Thymus (tissue), 11 donors: Measurements from ENCODE around the gene PRR33. TPM values are rescaled to one million over a fixed set of nuclear protein-coding genes. Genes with fewer than 3 reads are reported as not detected.

Experiments used
- DNase-seq, 9 donors: peaks; one replicate each; pipeline ENCODE4 v3.0.0-alpha.2; 2013; ENCODE audit warnings: low spot score in 9 of 9, low read depth in 6 of 9, missing footprints in 1 of 9
- H3K27ac ChIP-seq, 2 donors: one replicate each; pipeline ENCODE4 v1.5.1; 2013; ENCODE audit warnings: control low read depth in 1 of 2, low read depth in 1 of 2, low read length in 1 of 2, mild to moderate bottlenecking in 1 of 2, moderate library complexity in 1 of 2
- H3K27me3 ChIP-seq, 2 donors: one replicate each; pipeline ENCODE4 v1.5.1; 2013; ENCODE audit warnings: low read length in 1 of 2; ENCODE audit not compliant: control insufficient read depth in 2 of 2, insufficient read depth in 1 of 2
- H3K36me3 ChIP-seq, 2 donors: one replicate each; pipeline ENCODE4 v1.5.1; 2013; ENCODE audit warnings: low read length in 1 of 2, mild to moderate bottlenecking in 1 of 2, moderate library complexity in 1 of 2; ENCODE audit not compliant: control insufficient read depth in 2 of 2, insufficient read depth in 2 of 2
- H3K4me1 ChIP-seq, 2 donors: one replicate each; pipeline ENCODE4 v1.5.1; 2013; ENCODE audit warnings: low read length in 2 of 2; ENCODE audit not compliant: control insufficient read depth in 2 of 2, insufficient read depth in 2 of 2
- H3K4me3 ChIP-seq, 2 donors: one replicate each; pipeline ENCODE4 v1.5.1; 2013; ENCODE audit warnings: low read length in 2 of 2, control low read depth in 1 of 2, mild to moderate bottlenecking in 1 of 2
- H3K9me3 ChIP-seq, 2 donors: one replicate each; pipeline ENCODE4 v1.5.1; 2013; ENCODE audit warnings: low read length in 1 of 2, mild to moderate bottlenecking in 1 of 2; ENCODE audit not compliant: control insufficient read depth in 2 of 2, insufficient read depth in 1 of 2
- WGBS: extraction: QIAGEN DNeasy Blood & Tissue Kit; methylation state at CpG from one replicate; pipeline ENCODE4 v1.1.7; 2013; 5-methylcytosine and 5-hydroxymethylcytosine counted together
- polyA plus RNA-seq: library from polyadenylated mRNA; stranded (reverse); fragments of 200-250 nt; gene quantifications from one replicate; pipeline ENCODE4 v1.2.3, GENCODE V29; 2013
- total RNA-seq: library from RNA; stranded (reverse); fragments of 120-200 nt; gene quantifications from one replicate; pipeline ENCODE4 v1.2.4, GENCODE V29; 2013
- donor health status: healthy.

Gene PRR33
- total and polyA plus RNA-seq, 2 donors, result 0.18 TPM; not detected in 1

- no peak overlapping the region for H3K27ac ChIP-seq
- H3K36me3 ChIP-seq, result no peaks in the 10 kb centered on the region
- peaks cover 15 to 63% of the 10 kb centered on the region in 2 donors for H3K4me1 ChIP-seq
- no peak overlapping the region for H3K4me3 ChIP-seq
- no peak for DNase-seq
- 97% methylated on average over 11 of the region's 11 CpGs for WGBS
- H3K27me3 ChIP-seq, result no peaks in the 10 kb centered on the region
- H3K9me3 ChIP-seq, result peaks cover 0 to 1% of the 10 kb centered on the region in 2 donors
These were observed 35.8 kb downstream of the PRR33 start for GRCh38 chr11:1855886-1856265.

GRCh38 chr11:1854949-1855885 lies 36.5 kb downstream of the PRR33 start:
- Histone ChIP-seq H3K36me3 (no peaks in the 10 kb centered on the region), H3K9me3 (peaks cover 0 to 1% of the 10 kb centered on the region in 2 donors), H3K4me1 (peaks cover 15 to 69% of the 10 kb centered on the region in 2 donors), H3K27ac (no peak overlapping the region), H3K27me3 (no peaks in the 10 kb centered on the region), H3K4me3 (peak overlapping the region in 1 of 2 donors; percentile 69)
- WGBS, result 89% methylated on average over 26 of the region's 26 CpGs
- DNase-seq, result no peak

GRCh38 chr11:1854132-1854948 lies 37.4 kb downstream of the PRR33 start:
- Histone ChIP-seq H3K27ac (no peak overlapping the region), H3K4me3 (peak overlapping the region; percentile 59 to 69), H3K36me3 (no peaks in the 10 kb centered on the region), H3K9me3 (peaks cover 0 to 1% of the 10 kb centered on the region in 2 donors), H3K4me1 (peaks cover 15 to 74% of the 10 kb centered on the region in 2 donors), H3K27me3 (no peaks in the 10 kb centered on the region)
- no peak for DNase-seq
- WGBS, result 85% methylated on average over 27 of the region's 27 CpGs

- peaks cover 15 to 70% of the 10 kb centered on the region in 2 donors for H3K4me1 ChIP-seq
- WGBS, result 47% methylated on average over 19 of the region's 19 CpGs
These were observed 38.1 kb downstream of the PRR33 start for GRCh38 chr11:1853376-1854131.

GRCh38 chr11:1852877-1853276 lies 38.8 kb downstream of the PRR33 start, which contains the start of gene LSP1:
Gene LSP1 (plus strand): TSS chr11:1853084. CDS start chr11:1853145, 61 bp downstream.
- H3K4me1 ChIP-seq, result peaks cover 15 to 65% of the 10 kb centered on the region in 2 donors

More at GRCh38 chr11:1853376-1854131, 38.1 kb downstream of the PRR33 start:
- H3K27me3 ChIP-seq, result no peaks in the 10 kb centered on the region
- peaks cover under 1 to 1% of the 10 kb centered on the region in 2 donors for H3K9me3 ChIP-seq
- peak overlapping the region; percentile 89 to 90 for H3K27ac ChIP-seq
- no peak for DNase-seq
- H3K4me3 ChIP-seq, result peak overlapping the region; percentile 59 to 69
- no peaks in the 10 kb centered on the region for H3K36me3 ChIP-seq

GRCh38 chr11:1852271-1852876 lies 39.3 kb downstream of the PRR33 start:
- Histone ChIP-seq H3K36me3 (no peaks in the 10 kb centered on the region), H3K4me3 (peak overlapping the region; percentile 59 to 69), H3K27me3 (no peaks in the 10 kb centered on the region), H3K27ac (peak overlapping the region; percentile 89 to 90), H3K9me3 (peaks cover 1 to 4% of the 10 kb centered on the region in 2 donors), H3K4me1 (peaks cover 15 to 65% of the 10 kb centered on the region in 2 donors)
- no peak for DNase-seq
- 65% methylated on average over 25 of the region's 25 CpGs for WGBS

More at GRCh38 chr11:1852877-1853276, 38.8 kb downstream of the PRR33 start, which contains the start of gene LSP1:
- peak in 7 of 9 donors; percentile 47 to 92 (median 72) for DNase-seq
- peaks cover 1 to 4% of the 10 kb centered on the region in 2 donors for H3K9me3 ChIP-seq
- H3K27me3 ChIP-seq, result no peaks in the 10 kb centered on the region
- 3% methylated on average over 18 of the region's 18 CpGs for WGBS
- no peaks in the 10 kb centered on the region for H3K36me3 ChIP-seq
- H3K27ac ChIP-seq, result peak within 1 kb of the TSS; percentile 89 to 90
- H3K4me3 ChIP-seq, result peak within 1 kb of the TSS; percentile 59 to 69

- Histone ChIP-seq H3K27ac (peak overlapping the region; percentile 2 to 89), H3K27me3 (no peaks in the 10 kb centered on the region), H3K4me1 (peaks cover 15 to 71% of the 10 kb centered on the region in 2 donors), H3K4me3 (no peak overlapping the region), H3K36me3 (no peaks in the 10 kb centered on the region), H3K9me3 (peaks cover 1 to 4% of the 10 kb centered on the region in 2 donors)
- WGBS, result 94% methylated on average over 21 of the region's 21 CpGs
- DNase-seq, result no peak
These were observed 40.1 kb downstream of the PRR33 start for GRCh38 chr11:1851468-1852180.
